GM18907 (cell line): ENCODE measurements around the gene BORCS5.
"Not testable (repeated sequence)": the region's sequence is repeated elsewhere in the genome, so short reads cannot be mapped to it uniquely, and the experiment has no call there.

Experiments
- ATAC-seq: cut with Tn5 transposase; IDR thresholded peaks from one replicate; pipeline ENCODE4 v1.9.1; 2021; ENCODE audit warnings: mild to moderate bottlenecking, moderate library complexity; ENCODE audit not compliant: unreplicated experiment

The BORCS5 gene

DNA sequence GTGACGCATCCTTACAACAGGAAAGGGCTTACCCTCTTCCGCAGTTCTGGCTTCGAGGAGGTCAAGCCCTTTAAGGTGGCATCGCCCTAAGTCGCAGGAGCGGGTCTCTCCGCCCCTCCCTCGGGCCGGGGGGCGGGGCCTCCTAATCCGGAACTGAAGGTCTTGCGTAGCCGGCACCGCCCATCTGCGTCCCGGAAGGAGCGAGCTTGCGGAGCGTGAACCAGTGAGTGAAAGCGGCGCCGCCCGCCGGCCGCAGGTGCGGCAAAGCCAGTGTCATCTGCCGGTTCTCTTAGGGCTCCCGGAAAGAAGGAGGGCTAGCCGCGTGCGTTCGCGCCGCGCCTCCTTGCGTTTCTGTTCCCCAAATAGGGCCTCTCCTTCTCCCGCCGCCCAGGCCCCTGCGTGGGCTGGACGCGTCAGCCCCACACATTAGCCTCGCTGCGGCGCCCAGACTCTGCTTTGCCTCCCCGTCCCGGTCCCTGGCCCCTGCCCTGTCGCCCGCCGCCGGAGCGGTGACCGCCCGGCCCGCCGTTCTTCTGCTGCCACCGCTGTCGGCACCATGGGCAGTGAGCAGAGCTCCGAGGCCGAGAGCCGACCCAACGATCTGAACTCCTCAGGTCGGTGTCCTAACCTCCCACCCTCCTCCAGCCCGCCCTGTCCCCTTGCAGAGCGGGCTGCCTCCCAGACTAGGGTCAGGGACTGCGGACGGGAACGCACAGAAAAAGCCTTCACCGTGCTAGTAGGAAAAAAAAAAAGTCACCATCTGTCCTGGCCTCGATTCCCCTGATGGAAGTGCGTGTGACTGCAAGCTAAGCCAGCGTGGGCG lies at the start of gene BORCS5:
BORCS5 (plus strand) TSS at position 183 of the 823 bp plus-strand sequence; CDS start at position 557, 374 bp downstream.
- peak; percentile 86 for ATAC-seq

- ATAC-seq, result not testable (repeated sequence)
Observed at GRCh38 chr12:12310695-12311094, 46.2 kb upstream of the BORCS5 start.

GRCh38 chr12:12315838-12316237 lies 41.0 kb upstream of the BORCS5 start:
- no peak for ATAC-seq

DNA sequence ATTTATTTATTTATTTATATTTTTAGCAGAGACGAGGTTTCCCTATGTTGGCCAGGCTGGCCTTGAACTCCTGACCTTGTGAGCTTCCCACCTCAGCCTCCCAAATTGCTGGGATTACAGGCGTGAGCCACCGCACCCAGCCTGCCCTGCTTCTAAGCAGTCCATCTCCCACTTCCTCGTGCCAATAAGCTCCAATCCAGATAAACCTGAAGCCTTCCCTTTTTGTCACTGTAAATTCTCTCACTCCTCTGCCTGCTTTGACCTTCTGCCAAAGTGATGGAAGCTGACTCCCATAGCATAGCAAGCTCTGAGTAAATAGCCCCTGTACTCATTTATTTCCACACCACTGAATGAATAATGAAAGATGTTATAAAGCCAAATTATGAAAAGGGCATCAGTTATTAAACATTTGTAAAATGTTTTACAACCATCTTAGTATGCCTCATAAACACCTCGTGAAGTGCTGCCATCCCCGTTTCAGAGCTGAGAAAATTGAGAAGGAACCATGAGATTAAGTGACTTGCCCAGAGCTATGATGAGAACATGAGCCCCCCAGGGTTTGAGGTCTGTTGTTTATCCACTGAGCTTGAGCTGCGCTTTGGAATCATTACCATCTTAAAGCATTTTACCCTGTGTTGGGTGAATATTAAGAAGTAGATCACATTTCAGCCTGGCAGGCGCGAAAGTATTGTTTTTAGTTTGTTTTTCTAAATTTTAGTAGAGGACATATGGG lies 37.3 kb upstream of the BORCS5 start:
- ATAC-seq, result no peak

DNA sequence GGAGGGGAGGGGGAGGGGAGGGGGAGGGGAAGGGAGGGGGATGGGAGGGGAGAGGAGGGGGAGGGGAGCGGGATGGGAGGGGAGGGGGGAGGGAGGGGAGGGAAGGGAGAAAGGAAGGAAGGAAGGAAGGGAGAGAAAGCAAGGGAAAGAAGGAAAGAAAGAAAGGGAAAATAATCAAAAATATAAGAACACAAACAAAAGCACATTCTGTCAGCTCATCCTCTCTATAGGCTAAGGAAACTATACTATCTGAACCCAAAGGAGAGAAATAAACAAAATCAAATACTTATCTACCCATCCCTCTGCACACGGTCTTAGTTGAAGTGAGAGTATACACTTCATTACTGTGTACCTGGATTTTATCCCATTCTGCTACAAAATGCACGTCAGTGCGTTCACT lies 33.8 kb upstream of the BORCS5 start:
- no peak for ATAC-seq

- ATAC-seq, result no peak
Observed at GRCh38 chr12:12323591-12323990, 33.3 kb upstream of the BORCS5 start.

GRCh38 chr12:12326262-12326661 lies 30.6 kb upstream of the BORCS5 start:
- ATAC-seq, result no peak

- no peak for ATAC-seq
Observed at GRCh38 chr12:12327802-12328201, 29.1 kb upstream of the BORCS5 start.

DNA sequence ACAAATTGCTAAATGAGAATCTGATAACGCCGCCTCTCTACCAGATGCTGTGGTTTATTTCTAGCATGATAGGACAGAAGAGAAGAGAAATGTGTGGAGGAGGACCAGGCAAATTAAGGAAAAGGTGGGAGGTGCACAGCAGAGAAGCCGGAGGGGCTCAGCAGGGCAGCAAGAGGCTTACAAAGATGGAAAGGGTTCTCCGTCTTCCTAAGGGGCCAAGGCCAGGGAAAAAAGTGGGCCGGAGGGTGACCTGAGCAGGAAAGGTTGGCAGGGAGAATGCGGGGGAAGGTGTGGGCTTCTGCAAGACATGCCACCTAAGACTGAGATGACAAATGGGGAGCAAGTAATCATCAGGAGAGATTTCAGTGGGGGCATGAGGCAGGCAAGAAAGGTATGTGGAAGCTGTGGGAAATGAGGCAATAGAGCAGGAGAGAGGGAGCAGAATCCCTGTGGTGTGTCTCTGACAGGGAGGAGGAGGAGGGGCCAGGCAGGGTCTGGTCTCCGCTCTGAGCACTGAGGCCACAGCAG lies 25.6 kb upstream of the BORCS5 start:
- no peak for ATAC-seq

DNA sequence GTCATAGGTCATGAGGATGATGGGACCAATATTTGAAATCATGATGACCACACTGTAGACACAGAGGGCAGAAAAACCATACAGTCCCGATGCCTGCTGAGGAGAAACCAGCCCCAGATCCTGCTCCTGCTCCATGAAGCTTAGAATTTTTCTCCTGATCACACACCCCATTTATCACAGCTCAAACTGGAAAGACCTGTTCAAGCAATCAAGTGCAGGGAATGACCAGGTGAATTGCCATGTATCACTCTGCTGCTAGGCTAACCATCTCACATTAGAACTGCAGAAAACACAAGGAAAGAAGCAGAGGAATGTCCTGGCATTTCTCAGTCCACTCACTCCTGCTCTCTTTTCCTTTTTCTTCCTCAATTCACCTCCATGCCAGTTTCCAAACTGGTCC lies 25.0 kb upstream of the BORCS5 start:
- no peak for ATAC-seq

- no peak for ATAC-seq
Observed at GRCh38 chr12:12333407-12334366, 23.2 kb upstream of the BORCS5 start.

GRCh38 chr12:12334367-12335040 lies 22.4 kb upstream of the BORCS5 start:
- no peak for ATAC-seq

GRCh38 chr12:12336049-12336411 lies 20.8 kb upstream of the BORCS5 start:
- ATAC-seq, result no peak

DNA sequence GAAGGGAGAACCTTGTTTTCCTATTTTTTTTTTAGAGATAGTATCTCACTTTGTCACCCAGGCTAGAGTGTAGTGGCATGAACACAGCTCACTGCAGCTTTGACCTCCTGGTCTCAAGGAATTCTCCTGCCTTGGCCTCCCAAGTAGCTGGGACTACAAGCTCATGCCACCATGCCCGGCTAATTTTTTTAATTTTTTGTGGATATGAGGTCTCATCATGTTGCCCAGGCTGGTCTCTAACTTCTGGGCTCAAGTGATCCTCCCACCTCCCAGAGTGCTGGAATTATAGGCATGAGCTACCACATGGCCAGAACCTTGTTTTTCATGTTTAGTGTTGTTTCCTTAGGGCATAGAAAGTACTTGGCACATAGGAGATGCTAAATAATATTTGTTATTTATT lies 20.4 kb upstream of the BORCS5 start:
- ATAC-seq, result no peak

GRCh38 chr12:12338527-12339168 lies 18.2 kb upstream of the BORCS5 start:
- no peak for ATAC-seq

DNA sequence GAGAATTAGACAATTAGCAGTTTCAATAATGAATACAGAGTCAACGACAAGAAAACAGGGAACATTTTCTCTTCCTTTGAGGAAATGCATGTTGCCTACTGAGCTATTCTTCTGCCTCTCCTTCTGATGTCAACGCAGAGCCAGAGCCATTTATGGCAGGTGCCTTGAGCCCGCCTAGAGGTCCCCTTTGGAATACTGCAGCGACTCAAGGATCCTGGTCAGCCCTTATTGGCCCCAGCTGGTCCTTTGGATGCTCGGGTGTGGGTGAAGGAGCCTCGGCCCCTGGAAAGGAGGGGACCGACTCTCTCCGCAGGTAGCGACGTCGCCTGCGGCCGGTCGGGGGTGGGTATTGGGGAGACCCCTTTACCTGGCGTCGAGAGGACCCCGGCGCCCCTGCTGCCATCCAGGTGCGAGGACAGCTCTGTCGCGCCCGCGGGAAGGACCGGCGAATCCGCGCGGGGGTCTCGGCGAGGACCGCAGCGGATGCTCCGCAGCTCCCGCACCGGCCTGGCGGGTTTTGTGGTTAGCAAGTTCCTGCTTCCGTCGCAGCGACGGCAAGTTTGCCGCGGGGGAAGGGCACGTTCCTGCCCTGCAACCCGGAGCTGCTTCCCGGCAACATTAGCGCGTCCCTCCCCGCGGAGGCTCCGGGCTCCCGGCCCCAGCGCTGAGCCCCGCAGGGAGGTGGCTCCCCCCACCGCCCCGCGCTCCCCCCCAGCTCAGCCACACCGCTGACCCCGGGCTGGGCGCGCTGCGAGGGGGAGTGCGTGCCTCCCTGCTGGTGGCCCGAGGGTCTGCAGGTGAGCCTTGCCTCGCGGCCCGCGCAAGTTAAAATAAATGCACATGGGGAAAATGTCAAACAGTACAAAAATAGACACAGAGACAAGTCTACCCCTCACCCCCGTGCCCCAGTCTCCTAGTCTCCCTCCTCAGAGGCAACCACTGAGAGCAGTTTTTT lies 6.9 kb upstream of the BORCS5 start, which contains the start of gene MANSC1:
MANSC1 (minus strand) TSS at position 532 of the 955 bp plus-strand sequence. CDS start 6,928 bp downstream, outside the sequence.
- ATAC-seq, result no peak

DNA sequence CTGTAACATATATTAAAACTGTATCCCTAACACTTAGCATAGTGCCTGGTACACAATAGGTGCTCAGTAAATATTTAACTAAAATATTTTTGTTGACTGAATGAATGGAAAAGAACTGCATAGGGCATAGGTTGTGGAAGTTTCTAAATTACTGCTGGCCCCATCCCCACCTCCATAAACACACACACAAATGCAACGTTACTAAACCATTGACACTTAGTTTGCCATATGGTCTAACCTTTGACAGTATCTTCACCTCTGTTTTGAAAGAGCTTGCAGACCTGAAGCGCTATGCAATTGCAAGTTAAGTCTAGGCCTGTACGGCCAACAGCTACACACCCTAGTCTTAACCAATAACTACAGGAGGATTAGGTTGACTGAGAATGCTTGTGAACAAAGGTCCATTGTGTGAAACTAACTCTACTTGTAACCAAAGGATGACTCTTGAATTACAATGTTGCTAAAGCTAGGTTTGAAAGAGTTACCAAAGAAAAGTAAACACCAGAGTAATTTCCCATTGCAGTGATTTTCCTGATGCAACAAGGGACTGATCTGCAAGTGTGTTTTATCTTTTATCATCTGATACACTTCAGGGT lies 5.9 kb upstream of the BORCS5 start:
- no peak for ATAC-seq
